GM19351 (cell line): Measurements from ENCODE around the gene SPSB2.

ENCODE experiments used
- ATAC-seq: cut with Tn5 transposase; IDR thresholded peaks from one replicate; pipeline ENCODE4 v1.9.1; 2021; ENCODE audit warnings: mild to moderate bottlenecking, moderate library complexity; ENCODE audit not compliant: unreplicated experiment

SPSB2 gene

DNA sequence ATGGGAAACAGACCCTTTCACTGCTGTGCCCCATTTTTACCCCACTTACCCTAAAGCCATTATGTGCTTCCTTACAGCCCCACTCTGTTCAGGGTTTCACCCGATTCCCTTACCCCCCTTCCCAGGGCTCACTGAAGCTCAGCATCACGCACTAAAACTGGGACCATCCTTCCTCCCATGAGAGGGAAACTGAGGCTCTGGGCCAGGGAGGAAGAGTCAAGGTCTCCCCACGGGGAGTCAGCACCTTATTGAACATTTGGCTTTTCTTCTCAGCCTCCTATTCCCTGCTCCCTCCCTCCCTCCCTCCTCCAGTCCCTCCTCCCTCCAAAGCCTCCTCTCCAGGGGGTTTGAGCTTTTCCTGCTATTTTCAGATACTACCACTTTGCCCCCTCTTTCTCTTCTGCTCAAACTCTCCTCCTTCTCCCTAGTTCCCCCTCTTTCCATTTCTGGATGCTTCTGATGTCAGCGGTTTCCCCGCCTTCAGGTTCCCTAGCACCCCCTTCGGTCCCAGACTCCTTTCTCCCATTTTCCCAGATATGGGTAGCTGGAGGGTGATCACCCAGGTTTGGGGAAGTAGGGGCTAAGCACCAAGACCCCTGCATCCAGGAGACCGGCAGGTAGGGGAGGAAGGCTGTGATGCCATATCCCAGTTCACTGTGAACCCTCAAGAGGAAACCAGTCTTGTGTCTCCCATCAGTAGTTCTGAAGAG lies 50.5 kb downstream of the SPSB2 start:
- no peak for ATAC-seq

GRCh38 chr12:6821591-6822425 lies 51.3 kb downstream of the SPSB2 start, which contains the start of gene GPR162:
Gene GPR162, plus strand, starts transcription at chr12:6821821. Its CDS starts 2,078 bp downstream, at chr12:6823899.
- ATAC-seq = no peak
